Small intestine (tissue), 7 donors: ENCODE measurements around the gene TNNT3. TPM values are rescaled to one million over a fixed set of nuclear protein-coding genes. Genes with fewer than 3 reads are reported as not detected.
"Not testable (repeated sequence)": the region's sequence is repeated elsewhere in the genome, so short reads cannot be mapped to it uniquely, and the experiment has no call there.

Source experiments
- DNase-seq, 2 donors: peaks; one replicate each; pipeline versions ENCODE4 v3.0.0 to v3.0.0-alpha.2; 2013
- FAIRE-seq: peaks from 2 replicates; lab custom pipeline; 2012; peaks lifted over from hg19 to GRCh38; lab: Jason Lieb, UNC
- H3K27ac ChIP-seq, 3 donors: one replicate each; pipeline ENCODE4 v1.5.1; 2013; ENCODE audit warnings: low read length in 2 of 3, mild to moderate bottlenecking in 2 of 3, control low read depth in 1 of 3, inconsistent platforms in 1 of 3, low read depth in 1 of 3, moderate library complexity in 1 of 3
- H3K27me3 ChIP-seq, 3 donors: one replicate each; pipeline ENCODE4 v1.6.1; 2013; ENCODE audit warnings: low read length in 3 of 3, inconsistent platforms in 1 of 3; ENCODE audit not compliant: control insufficient read depth in 3 of 3, insufficient read depth in 3 of 3
- H3K36me3 ChIP-seq, 3 donors: one replicate each; pipeline ENCODE4 v1.6.1; 2013; ENCODE audit warnings: low read length in 3 of 3, inconsistent platforms in 1 of 3, low read depth in 1 of 3, mild to moderate bottlenecking in 1 of 3, moderate library complexity in 1 of 3; ENCODE audit not compliant: control insufficient read depth in 3 of 3, insufficient read depth in 2 of 3
- H3K4me1 ChIP-seq, 3 donors: one replicate each; pipeline ENCODE4 v1.6.1; 2013; ENCODE audit warnings: low read length in 2 of 3, inconsistent platforms in 1 of 3, low read depth in 1 of 3, mild to moderate bottlenecking in 1 of 3, moderate library complexity in 1 of 3; ENCODE audit not compliant: control insufficient read depth in 3 of 3, insufficient read depth in 2 of 3
- H3K4me3 ChIP-seq, 3 donors: one replicate each; pipeline ENCODE4 v1.5.1; 2013; ENCODE audit warnings: low read length in 3 of 3, control low read depth in 1 of 3, inconsistent platforms in 1 of 3, low read depth in 1 of 3, mild to moderate bottlenecking in 1 of 3, moderate library complexity in 1 of 3
- H3K9me3 ChIP-seq, 2 donors: one replicate each; pipeline ENCODE4 v1.6.1; 2013; ENCODE audit warnings: low read depth in 1 of 2, low read length in 1 of 2; ENCODE audit not compliant: control insufficient read depth in 2 of 2, insufficient read depth in 1 of 2
- WGBS, 3 donors: extraction: QIAGEN DNeasy Blood & Tissue Kit; methylation state at CpG; one replicate each; pipeline ENCODE4 v1.1.7; 2013; 5-methylcytosine and 5-hydroxymethylcytosine counted together
- polyA plus RNA-seq, 4 donors: library from polyadenylated mRNA; stranded (reverse) in 3 of 4; unstranded in 1 of 4; fragments of 200-250 nt in 3 of 4; fragments of 120-200 nt in 1 of 4; gene quantifications; one replicate each; pipeline versions ENCODE4 v1.2.1 to v1.2.3, GENCODE V29; 2013
- donor health status: healthy with polysubstance abuse.
- donor health status: control.
- donor health status: control.
- donor health status: Bipolar disorder and iron deficiency.
- donor health status: healthy.

TNNT3 gene
- polyA plus RNA-seq, 4 donors, result 0.66 to 17.7 (median 4.4) TPM

GRCh38 chr11:1874441-1875092, 44.9 kb upstream of the TNNT3 start:
- H3K36me3 ChIP-seq, H3K9me3 ChIP-seq, FAIRE-seq, DNase-seq, H3K4me3 ChIP-seq, H3K27ac ChIP-seq: not testable (repeated sequence)
- peaks cover 0 to 22% (median 0%) of the 10 kb centered on the region in 3 donors for H3K4me1 ChIP-seq
- peaks cover 0 to 20% (median 0%) of the 10 kb centered on the region in 3 donors for H3K27me3 ChIP-seq
- 60 to 75% (median 73%) methylated on average over 14 to 17 of the region's 17 CpGs for WGBS, 3 donors

GRCh38 chr11:1875093-1875850, 44.2 kb upstream of the TNNT3 start:
- Histone ChIP-seq H3K9me3 (no peaks in the 10 kb centered on the region), H3K4me3 (no peak overlapping the region), H3K27me3 (peaks cover 0 to 13% (median 0%) of the 10 kb centered on the region in 3 donors), H3K4me1 (peaks cover 0 to 22% (median 0%) of the 10 kb centered on the region in 3 donors), H3K36me3 (no peaks in the 10 kb centered on the region), H3K27ac (peak overlapping the region in 1 of 3 donors; percentile 3)
- FAIRE-seq, result no peak
- WGBS, 3 donors, result 33 to 55% (median 50%) methylated on average over 25 to 28 of the region's 28 CpGs
- DNase-seq, result no peak

DNA sequence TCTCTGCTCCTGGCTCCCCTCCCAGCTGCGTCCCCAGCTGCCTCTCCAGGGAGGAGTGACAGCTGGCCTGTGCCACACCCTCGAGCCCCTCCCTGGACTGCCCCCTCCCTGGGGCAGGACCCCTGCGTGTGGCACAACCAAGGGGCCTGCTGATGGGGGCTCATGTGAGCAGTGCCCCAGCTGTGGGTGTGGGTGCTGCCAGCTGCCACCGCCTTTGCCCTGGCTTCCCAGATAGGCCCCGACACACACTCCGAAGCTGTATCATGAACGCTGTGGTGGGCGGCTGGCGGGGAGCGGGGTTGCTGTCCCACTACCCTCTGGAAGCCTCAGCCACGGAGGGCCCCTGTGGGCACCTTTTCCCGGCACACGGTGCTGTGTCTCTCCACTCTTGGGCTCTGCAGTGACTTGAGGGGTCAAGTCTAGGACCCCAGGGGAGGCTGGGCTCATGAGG, 43.6 kb upstream of the TNNT3 start:
- H3K27me3 ChIP-seq, H3K4me3 ChIP-seq, FAIRE-seq, DNase-seq, H3K9me3 ChIP-seq, H3K36me3 ChIP-seq: not testable (repeated sequence)
- H3K4me1 ChIP-seq, result peaks cover 0 to 26% (median 0%) of the 10 kb centered on the region in 3 donors
- peak overlapping the region in 2 of 3 donors; percentile 37 to 62 for H3K27ac ChIP-seq
- 39 to 69% (median 57%) methylated on average over 11 to 13 of the region's 13 CpGs for WGBS, 3 donors

DNA sequence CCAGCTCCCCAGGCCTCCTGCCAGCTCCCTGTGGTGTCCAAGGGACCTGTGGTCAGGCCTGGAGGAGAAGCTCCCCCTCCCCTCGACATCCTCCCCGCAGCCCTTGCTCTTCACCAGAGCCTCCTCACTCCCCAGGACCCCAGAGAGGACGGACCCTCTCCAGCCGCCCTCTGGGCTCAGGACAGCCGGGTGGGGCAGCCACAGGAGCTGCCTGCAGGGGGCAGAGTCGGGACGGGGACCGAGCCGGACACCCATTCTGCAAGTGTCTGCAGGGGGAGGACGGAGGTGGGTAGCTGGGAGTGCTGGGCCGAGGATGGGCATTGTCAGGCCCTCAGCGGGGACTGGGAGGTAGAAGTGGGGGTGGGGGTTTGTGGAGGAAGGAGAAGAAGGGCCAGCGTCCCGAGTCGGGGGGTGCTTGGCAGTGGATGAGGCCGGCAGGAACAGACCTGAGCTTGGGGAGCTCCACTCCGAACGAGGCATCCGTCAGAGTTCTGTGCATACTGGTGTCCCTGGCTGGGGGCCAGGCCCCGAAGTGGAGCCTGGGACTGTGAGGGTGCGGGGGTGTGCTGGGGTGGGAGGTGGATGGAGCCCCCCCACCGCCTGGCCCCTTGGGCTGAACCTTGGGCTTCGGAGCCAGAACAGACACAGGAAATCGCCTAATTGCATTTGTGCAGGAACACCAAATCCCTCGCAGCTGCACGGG, 43.0 kb upstream of the TNNT3 start:
- peak overlapping the region in 2 of 3 donors; percentile 37 to 62 for H3K27ac ChIP-seq
- H3K27me3 ChIP-seq, result peaks cover 0 to under 1% (median 0%) of the 10 kb centered on the region in 3 donors
- DNase-seq (peak; percentile 20 to 44), FAIRE-seq (no peak)
- no peaks in the 10 kb centered on the region for H3K36me3 ChIP-seq
- H3K4me3 ChIP-seq, result no peak overlapping the region
- H3K9me3 ChIP-seq, result no peaks in the 10 kb centered on the region
- WGBS, 3 donors, result 37 to 45% (median 38%) methylated on average over 19 to 26 of the region's 26 CpGs
- H3K4me1 ChIP-seq, result peaks cover 0 to 32% (median 0%) of the 10 kb centered on the region in 3 donors

GRCh38 chr11:1877211-1878136, 42.0 kb upstream of the TNNT3 start:
- Histone ChIP-seq H3K27ac (peak overlapping the region in 2 of 3 donors; percentile 63 to 74), H3K27me3 (no peaks in the 10 kb centered on the region), H3K4me3 (no peak overlapping the region), H3K4me1 (peaks cover 0 to 39% (median 0%) of the 10 kb centered on the region in 3 donors), H3K36me3 (no peaks in the 10 kb centered on the region), H3K9me3 (no peaks in the 10 kb centered on the region)
- no peak for FAIRE-seq
- WGBS, 3 donors, result 36 to 56% (median 52%) methylated on average over 32 to 33 of the region's 33 CpGs
- DNase-seq, result peak in 1 of 2 donors; percentile 38

DNA sequence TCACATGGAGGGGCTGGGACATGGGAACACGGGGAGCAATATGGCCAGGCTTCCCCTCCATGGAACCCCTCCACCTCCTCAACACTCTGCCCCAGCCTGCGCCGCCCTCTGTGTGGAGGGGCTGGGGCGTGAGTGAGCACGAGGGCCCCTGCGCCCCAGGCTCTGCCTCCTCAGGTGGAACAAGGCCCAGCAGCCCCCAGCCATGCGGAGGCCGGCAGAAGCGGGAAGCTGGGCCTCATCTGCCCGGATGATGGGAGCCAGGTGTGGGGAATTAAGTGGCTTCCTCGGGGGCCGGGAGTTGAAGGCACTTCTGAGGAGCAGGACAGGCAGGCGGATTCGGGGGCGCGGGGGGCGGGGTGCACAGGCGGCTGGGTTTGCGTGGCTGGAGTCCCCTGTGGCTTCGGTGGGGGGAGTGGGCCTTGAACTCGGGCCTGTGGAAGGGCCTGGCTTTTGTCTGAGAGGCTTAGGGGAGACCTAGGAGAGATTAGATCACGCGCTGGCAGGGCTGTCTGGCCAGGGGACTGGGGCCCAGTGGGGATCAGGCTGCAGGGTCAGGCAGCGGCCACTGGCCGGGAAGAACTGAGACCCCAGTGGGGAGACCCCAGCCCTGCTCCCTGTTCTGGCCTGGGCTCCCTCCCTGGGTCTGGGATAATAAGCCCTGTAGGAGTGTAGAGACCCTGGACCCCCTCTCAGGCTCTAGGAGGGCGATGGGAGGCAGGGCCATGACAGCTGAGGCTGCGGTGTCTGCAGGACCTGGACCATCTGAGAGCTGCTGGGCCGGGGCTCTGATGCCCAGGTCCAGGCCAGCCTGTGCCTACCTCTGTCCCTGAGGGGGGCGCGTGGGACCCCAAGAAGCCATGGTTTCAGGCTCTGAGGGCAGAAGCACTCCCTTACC, 41.1 kb upstream of the TNNT3 start:
- 82 to 89% (median 85%) methylated on average over 27 to 30 of the region's 30 CpGs for WGBS, 3 donors
- peaks cover 0 to 5% (median 0%) of the 10 kb centered on the region in 3 donors for H3K36me3 ChIP-seq
- H3K4me3 ChIP-seq, result no peak overlapping the region
- no peaks in the 10 kb centered on the region for H3K27me3 ChIP-seq
- no peak for FAIRE-seq
- H3K4me1 ChIP-seq, result peaks cover 0 to 43% (median 0%) of the 10 kb centered on the region in 3 donors
- DNase-seq, result no peak
- peak overlapping the region in 2 of 3 donors; percentile 63 to 74 for H3K27ac ChIP-seq
- no peaks in the 10 kb centered on the region for H3K9me3 ChIP-seq

DNA sequence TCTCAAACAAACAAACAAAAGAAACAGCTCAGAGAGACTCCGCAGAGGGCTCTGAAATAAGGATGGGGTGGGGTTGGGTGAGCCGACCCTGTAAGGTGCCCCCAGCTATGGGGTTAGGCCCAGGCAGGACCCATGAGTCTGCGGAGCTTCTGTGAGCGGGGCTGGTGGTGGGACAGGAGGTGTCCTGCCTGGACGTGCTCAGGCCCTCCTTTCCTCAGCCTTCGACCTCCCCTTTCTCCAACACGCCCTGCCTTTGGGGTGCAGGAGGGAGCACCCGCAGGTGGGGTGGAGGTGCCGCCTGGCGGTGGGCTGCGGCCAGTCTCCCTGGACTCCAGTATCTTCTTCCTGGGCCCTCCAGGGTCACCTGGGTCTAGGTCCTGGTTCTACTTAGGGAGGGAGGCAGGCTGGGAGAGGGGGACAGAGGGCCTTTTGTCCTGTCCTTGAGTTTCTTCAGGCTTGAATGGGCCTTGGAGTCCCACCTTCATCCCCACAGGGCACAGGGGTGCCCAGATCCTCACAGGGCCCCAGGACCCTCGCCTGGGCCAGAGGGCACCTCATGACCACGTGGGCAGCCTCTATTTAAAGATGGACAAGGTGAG, 40.1 kb upstream of the TNNT3 start:
- Histone ChIP-seq H3K36me3 (peaks cover 0 to 7% (median 0%) of the 10 kb centered on the region in 3 donors), H3K4me3 (no peak overlapping the region), H3K4me1 (peaks cover 0 to 43% (median 0%) of the 10 kb centered on the region in 3 donors), H3K9me3 (no peaks in the 10 kb centered on the region), H3K27me3 (no peaks in the 10 kb centered on the region), H3K27ac (peak overlapping the region in 1 of 3 donors; percentile 33)
- 69 to 89% (median 84%) methylated on average over 12 to 13 of the region's 13 CpGs for WGBS, 3 donors
- FAIRE-seq (no peak), DNase-seq (no peak)
